SU-DHL-6 (cell line): ENCODE measurements around the gene RNF186.

Source experiments
- EZH2phosphoT487 ChIP-seq: fragments of 200-600 bp; sonication (generic), shearing (Covaris generic); conservative IDR thresholded peaks from 2 replicates; pipeline ENCODE4 v1.6.1; 2018; ENCODE audit warnings: mild to moderate bottlenecking, antibody characterized with exemption, low read length, moderate library complexity, mixed read lengths
- TF ChIP-seq, protein P1 (sequence below): fragments of 200-600 bp; sonication (generic); IDR thresholded peaks from one replicate; pipeline ENCODE4 v1.5.1; 2017; ENCODE audit warnings: antibody characterized with exemption, mild to moderate bottlenecking, low read length, moderate library complexity; ENCODE audit not compliant: insufficient read depth, poor library complexity, severe bottlenecking

DNA sequence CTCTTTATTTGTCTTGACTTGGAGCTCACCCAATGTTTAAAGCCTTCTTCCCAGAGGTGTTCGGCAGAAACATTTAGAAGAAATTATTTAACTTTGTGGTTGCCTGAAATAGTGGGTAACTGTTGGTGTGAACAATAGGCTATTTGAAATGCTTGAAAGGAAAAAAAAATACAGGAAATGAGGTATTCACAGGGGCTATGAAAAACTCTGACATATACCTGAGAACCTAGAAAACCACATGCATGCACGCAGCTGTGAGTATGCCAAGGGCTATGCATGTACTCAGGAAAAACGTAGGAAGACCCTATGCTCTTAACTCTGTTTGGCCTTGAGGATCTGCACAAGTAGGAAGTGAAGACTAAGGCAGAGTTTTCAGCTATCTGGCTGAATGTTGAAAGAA is 16.4 kb upstream of the RNF186 start:
- TF ChIP-seq, protein P1, sequence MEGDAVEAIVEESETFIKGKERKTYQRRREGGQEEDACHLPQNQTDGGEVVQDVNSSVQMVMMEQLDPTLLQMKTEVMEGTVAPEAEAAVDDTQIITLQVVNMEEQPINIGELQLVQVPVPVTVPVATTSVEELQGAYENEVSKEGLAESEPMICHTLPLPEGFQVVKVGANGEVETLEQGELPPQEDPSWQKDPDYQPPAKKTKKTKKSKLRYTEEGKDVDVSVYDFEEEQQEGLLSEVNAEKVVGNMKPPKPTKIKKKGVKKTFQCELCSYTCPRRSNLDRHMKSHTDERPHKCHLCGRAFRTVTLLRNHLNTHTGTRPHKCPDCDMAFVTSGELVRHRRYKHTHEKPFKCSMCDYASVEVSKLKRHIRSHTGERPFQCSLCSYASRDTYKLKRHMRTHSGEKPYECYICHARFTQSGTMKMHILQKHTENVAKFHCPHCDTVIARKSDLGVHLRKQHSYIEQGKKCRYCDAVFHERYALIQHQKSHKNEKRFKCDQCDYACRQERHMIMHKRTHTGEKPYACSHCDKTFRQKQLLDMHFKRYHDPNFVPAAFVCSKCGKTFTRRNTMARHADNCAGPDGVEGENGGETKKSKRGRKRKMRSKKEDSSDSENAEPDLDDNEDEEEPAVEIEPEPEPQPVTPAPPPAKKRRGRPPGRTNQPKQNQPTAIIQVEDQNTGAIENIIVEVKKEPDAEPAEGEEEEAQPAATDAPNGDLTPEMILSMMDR: no peak
- TF ChIP-seq EZH2phosphoT487: no peak
